HG03103 (cell line): ENCODE measurements around the gene KRAS.
"Not testable (repeated sequence)": the region's sequence is repeated elsewhere in the genome, so short reads cannot be mapped to it uniquely, and the experiment has no call there.

Experiments
- ATAC-seq: cut with Tn5 transposase; IDR thresholded peaks from one replicate; pipeline ENCODE4 v1.9.1; 2021; ENCODE audit warnings: low read depth; ENCODE audit not compliant: unreplicated experiment

KRAS gene

DNA sequence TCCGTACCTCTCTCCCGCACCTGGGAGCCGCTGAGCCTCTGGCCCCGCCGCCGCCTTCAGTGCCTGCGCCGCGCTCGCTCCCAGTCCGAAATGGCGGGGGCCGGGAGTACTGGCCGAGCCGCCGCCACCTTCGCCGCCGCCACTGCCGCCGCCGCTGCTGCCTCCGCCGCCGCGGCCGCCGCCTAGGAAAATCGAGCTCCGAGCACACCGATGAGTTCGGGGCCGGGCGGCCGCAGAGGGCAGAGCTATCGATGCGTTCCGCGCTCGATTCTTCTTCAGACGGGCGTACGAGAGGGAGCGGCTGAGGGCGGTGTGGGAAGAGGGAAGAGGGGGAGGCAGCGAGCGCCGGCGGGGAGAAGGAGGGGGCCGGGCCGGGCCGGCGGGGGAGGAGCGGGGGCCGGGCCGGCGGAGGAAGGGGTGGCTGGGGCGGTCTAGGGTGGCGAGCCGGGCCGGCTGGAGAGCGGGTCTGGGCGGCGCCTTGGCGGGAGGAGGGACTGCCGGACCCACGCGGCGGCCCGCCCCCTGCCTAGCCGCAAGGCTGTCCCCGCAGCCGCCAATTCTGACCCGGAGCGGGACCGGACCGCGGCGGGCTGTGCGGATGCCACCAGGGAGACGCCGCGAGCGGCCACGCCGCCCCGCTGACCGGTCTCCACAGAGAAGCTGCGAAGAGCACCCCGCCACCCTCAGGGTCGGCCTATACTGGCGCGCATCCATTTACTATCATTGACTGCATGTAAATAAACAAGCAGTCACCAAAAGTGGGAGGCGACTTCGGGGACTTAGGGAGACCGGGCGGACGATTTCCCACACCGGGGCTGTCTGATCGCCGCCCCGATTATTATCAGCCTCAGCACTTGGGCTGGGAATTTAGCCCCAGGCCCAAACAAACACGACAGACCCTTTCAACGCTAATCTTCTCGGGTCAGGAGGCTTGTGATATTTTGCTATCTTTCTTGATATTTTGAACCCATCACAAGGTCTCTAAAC lies at the start of gene KRAS:
KRAS (minus strand) TSS at position 186 of the 987 bp plus-strand sequence.
- ATAC-seq: peak; percentile 67

- no peak for ATAC-seq
Observed at GRCh38 chr12:25296381-25296780, 45.7 kb upstream of the KRAS start.

DNA sequence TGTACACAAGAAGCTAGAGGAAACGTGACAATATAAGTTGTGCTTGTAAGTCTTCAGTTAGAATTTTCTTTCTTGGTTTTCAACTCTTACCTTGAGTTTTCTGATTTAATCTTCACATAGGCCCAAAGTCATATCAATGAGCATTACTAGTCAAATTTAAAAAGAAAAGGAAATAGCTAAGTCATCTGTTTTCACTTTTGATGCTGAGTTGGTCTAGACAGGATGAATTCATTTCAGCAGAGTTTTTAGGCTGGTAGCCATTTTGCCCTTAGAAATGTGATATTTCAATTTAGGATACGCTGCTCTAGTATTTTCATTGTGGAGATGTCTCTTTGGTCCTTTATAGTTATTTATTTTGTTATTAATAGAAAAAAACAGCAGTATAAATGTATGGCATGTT lies 44.6 kb upstream of the KRAS start:
- no peak for ATAC-seq

DNA sequence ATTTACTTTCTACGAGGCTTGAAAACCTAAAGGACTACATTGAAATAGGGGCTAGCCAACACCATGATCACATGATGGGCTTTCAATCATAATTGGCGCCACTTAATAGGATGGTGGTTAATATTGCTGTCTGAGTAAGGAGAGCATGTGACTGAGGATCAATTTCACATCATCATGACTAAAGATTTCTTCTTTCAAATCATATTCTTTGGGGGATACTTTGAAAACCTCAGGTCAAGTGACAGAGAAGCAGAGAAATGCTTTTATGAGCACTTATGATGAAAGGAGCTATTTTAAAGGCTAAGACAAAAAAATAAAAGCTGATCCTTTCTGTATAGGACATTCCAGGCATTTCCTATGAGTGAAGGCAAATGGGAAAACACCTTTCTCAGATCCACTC lies 42.9 kb upstream of the KRAS start:
- ATAC-seq: no peak

DNA sequence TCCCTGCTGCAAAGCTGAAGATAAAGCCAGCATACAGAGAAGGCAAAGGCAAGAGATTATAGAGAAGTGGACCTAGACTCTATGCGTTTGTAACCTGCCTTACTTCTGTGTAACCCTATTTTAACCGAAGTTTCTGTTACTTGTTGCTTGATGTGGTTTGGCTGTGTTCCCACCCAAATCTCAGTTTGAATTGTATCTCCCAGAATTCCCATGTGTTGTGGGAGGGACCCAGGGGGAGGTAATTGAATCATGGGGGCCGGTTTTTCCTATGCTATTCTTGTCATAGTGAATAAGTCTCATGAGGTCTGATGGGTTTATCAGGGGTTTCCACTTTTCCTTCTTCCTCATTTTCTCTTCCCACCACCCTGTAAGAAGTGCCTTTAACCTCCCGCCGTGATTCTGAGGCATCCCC lies 42.1 kb upstream of the KRAS start:
- not testable (repeated sequence) for ATAC-seq

GRCh38 chr12:25287610-25288009 lies 36.9 kb upstream of the KRAS start:
- no peak for ATAC-seq

- no peak for ATAC-seq
Observed at GRCh38 chr12:25286837-25287236, 36.1 kb upstream of the KRAS start.

GRCh38 chr12:25284024-25284423 lies 33.3 kb upstream of the KRAS start:
- no peak for ATAC-seq

GRCh38 chr12:25283006-25283405 lies 32.3 kb upstream of the KRAS start:
- ATAC-seq: no peak

DNA sequence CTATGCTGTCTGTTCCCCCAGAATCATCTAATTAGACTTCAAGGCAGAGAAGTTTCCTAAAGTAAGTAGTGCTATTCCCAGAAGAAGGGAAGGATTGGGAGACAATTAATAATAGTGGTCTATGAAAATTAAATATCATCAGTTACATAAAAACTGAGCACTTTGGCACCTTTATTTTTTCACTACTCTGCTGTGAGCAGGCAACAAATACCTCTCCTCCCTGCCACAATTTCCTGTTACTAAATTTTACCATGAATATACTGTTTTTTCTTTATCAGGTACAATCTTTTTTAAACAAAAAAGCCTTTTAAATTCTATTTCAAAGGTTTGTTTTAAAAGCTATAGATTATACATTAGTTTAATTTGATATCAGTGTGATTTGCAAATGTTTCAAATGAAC lies 29.4 kb upstream of the KRAS start:
- ATAC-seq: no peak

GRCh38 chr12:25278269-25278668 lies 27.5 kb upstream of the KRAS start:
- no peak for ATAC-seq

- ATAC-seq: no peak
Observed at GRCh38 chr12:25276199-25276937, 25.6 kb upstream of the KRAS start.

DNA sequence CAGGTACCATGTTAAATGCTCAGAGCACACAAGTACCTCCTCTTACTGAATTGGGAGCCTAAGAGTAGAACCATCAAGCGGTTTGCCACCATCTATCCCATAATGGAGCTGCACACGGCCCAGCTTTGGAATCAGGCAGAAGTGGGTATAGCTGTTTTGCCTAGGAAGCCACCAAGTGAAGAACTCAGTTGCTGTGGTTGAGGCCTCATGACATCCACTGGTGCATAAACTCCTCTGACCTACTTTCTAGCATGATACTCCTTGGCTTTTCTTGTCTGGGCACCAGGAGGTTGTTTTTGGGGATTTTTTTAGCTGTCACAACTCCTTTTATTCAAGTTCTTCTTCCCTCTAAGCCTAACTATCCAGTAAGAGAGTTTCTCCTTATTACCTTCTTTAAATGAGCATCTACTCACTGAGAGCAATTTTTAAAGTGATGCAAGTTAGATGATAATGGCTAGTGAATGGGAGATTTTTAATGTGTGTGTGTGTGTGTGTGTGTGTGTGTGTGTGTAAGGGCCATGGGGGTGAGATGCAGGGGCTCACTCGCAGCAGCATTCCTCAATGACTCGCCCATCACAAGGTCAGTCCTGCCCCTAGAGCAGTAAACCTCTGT lies 20.9 kb upstream of the KRAS start:
- no peak for ATAC-seq

- peak; percentile 86 for ATAC-seq
Observed at GRCh38 chr12:25269701-25270100, 19.0 kb upstream of the KRAS start.

- no peak for ATAC-seq
Observed at GRCh38 chr12:25266497-25266896, 15.8 kb upstream of the KRAS start.

- ATAC-seq: no peak
Observed at GRCh38 chr12:25264862-25265261, 14.1 kb upstream of the KRAS start.

GRCh38 chr12:25264114-25264513 lies 13.4 kb upstream of the KRAS start:
- no peak for ATAC-seq

DNA sequence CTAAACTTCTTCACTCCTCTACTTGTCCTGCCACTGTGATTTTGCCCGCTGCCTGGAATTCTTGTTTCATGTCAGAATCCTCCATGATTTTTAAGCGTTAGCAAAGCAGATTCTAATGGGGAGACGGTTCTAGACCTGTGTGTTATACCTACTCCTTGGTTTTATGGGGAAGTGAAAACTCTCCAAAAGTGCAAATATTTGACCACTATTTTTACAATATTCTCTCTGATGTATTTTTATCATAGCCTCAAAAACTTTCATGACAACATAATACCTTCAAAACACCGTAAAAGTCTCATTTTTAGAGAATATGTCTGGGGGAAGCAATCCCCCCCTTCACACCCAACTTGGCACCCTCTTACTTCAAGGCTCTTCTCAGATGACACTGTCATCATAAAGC lies 12.9 kb upstream of the KRAS start:
- ATAC-seq: no peak

DNA sequence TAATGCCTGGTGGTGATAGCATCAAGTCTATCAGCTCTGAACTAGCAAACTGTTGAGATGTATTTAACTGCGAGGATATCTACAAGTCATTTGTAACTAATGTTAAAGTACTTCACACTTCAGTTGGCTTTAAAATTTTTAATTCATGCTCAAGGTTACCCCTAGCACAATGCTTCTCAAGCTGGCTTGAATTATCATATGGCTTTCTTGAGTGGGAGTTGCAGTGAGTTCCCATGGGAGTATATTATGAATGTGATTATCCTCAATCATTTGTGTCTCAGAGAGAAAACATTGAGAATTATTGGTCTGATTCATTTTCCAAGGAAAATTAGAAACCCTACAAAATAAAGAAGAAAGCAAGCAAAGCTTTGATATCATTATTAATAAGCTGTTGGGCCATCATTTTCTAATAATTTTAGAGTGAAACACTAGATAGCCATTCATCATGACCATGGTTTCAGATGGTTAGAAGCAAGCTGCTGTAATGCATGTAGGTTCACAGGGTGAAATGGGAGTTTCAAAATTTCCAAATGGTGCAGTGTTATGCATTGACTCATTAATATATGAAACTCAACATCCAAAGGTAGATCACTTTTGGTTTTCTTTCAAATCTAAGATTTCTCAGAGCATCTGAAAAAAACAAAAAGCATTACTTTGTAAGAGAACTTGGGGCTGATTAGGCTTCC lies 11.8 kb upstream of the KRAS start:
- no peak for ATAC-seq

DNA sequence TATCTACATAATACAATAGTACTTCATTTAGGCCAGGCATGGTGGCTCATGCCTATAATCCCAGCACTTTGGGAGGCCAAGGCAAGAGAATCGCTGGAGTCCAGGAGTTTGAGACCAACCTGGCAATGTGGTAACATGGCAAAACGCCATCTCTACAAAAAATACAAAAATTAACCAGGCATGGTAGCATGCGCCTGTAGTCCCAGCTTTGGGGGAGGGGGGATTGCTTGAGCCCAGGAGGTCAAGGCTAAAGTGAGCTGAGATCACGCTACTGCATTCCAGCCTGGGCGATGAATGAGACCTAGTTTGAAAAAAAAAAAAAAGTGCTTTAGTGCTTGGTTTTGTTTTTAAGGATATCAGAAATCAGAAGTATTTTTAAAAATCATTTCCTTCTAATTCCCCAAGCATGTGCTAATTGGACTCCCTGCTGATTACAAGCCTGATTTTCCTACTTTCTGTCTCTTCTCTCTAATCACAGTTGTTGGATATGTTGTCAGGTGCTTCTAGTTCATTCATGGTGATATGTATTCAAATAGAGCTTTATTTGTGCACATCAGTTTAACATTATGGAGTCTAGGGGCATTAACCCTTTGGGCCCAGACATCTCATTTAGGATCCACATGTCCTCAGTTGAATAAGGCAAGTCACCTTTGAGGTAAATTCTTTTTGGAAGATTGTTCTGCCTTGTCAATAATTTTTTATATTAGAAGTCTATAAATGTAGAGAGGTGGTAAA lies 7.0 kb upstream of the KRAS start:
- no peak for ATAC-seq
